ENCODE data around the gene TAS1R1.
A peak's percentile ranks its signal among the peaks of the same experiment; 100 is the strongest.
"Not testable (repeated sequence)": the region's sequence is repeated elsewhere in the genome, so short reads cannot be mapped to it uniquely, and the experiment has no call there.

TAS1R1 gene

DNA sequence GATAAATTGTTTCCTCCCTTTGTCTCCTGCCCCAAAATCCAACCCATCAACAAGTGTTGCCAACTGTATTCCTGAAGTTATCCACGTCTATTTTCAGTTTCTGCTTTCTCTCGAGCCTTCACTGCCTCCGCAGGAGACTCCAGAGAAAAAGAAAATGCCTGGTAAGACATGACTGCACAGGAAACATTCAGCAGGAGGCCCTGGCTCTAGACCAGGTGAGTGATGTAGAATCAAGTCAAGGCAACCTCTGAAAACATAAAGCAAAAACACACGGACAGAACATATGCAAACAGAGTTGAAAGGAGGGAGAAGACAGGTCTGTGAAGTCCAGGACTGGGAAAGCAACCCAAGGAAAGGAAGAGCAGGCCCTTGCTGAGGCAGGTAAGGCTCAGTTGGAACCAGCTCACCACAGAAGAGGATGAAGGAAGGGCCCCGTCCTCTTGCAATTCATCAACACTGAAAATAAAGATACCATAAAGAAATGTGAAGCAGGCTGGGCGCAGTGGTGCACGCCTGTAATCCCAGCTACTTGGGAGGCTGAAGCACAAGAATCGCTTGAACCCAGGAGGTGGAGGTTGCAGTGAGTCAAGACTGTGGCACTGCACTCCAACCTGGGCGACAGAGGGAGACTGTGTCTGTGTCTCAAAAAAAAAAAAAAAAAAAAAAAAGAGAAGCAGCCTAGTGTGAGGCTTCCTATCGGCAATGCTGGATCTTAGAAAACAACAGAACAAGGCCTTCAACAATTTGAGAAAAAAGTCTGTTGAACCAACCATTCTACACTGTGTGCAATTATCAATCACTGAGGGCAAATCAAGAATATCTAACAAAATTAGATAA is 9.6 kb upstream of the TAS1R1 start:
- TF ChIP-seq, protein P1, sequence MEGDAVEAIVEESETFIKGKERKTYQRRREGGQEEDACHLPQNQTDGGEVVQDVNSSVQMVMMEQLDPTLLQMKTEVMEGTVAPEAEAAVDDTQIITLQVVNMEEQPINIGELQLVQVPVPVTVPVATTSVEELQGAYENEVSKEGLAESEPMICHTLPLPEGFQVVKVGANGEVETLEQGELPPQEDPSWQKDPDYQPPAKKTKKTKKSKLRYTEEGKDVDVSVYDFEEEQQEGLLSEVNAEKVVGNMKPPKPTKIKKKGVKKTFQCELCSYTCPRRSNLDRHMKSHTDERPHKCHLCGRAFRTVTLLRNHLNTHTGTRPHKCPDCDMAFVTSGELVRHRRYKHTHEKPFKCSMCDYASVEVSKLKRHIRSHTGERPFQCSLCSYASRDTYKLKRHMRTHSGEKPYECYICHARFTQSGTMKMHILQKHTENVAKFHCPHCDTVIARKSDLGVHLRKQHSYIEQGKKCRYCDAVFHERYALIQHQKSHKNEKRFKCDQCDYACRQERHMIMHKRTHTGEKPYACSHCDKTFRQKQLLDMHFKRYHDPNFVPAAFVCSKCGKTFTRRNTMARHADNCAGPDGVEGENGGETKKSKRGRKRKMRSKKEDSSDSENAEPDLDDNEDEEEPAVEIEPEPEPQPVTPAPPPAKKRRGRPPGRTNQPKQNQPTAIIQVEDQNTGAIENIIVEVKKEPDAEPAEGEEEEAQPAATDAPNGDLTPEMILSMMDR (IDR thresholded peaks at IDR 0.05; ENCODE audit: control insufficient read depth, extremely low read depth, insufficient read depth), result no peak
- no peak overlapping the region for H3K4me3 ChIP-seq (ENCODE audit: low read depth, low read length)
- DNase-seq (ENCODE audit: low read depth), result no peak

- no peak overlapping the region for H3K4me3 ChIP-seq (ENCODE audit: low read depth, low read length)
- no peak for DNase-seq (ENCODE audit: low read depth)
- TF ChIP-seq, protein P1 (IDR thresholded peaks at IDR 0.05; ENCODE audit: control insufficient read depth, extremely low read depth, insufficient read depth), result no peak
Observed at GRCh38 chr1:6546326-6546725, 8.8 kb upstream of the TAS1R1 start.

- no peak overlapping the region for H3K4me3 ChIP-seq (ENCODE audit: low read depth, low read length)
- TF ChIP-seq, protein P1 (IDR thresholded peaks at IDR 0.05; ENCODE audit: control insufficient read depth, extremely low read depth, insufficient read depth), result no peak
- no peak for DNase-seq (ENCODE audit: low read depth)
Observed at GRCh38 chr1:6547301-6547700, 7.8 kb upstream of the TAS1R1 start.

DNA sequence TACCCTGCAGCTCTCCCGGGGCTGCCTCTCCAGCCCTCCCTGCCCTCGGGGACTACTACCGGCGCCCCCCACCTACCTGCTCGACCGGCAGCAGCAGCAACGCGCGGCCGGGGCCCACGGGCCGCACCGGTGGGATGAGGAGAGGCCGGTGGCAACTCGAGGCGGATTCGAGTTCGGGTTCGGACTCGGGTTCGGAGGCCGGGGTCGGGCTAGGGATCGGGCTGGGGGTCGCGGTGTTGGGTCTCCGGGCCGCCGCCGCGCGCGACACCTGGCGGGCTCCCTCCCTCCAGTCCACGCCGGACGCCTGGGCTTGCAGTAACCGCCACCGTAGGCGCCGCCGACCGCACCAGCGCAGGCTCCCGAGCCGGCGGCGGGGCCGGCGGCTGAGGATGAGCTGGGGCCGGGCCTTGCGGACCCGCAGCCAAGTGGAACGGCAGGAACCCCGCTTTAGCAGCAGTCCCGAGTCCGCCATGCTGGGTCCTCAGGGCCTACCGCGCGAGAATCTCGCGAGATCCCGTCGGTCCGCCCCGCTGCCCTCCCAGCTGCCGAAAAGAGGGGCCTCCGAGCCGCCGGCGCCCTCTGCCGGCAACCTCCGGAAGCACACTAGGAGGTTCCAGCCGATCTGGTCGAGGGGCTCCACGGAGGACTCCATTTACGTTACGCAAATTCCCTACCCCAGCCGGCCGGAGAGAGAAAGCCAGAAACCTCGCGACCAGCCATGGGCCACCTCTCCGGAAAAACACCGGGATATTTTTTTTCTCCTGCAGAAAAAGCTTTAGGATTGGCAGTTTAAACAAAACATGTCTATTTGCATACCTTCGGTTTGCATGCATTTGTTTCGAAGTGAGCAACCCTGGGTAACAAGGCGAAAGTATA is 838 bp upstream of the TAS1R1 start, which contains the start of gene NOL9:
TSS of gene NOL9 (minus strand) at position 483 of the 876 bp plus-strand sequence. CDS start at position 472, 11 bp downstream.
- H3K4me3 ChIP-seq (ENCODE audit: low read depth, low read length), result peak within 1 kb of the TSS; percentile 88
- TF ChIP-seq, protein P1 (IDR thresholded peaks at IDR 0.05; ENCODE audit: control insufficient read depth, extremely low read depth, insufficient read depth), result peak; percentile 92
- peak; percentile 58 for DNase-seq (ENCODE audit: low read depth)

DNA sequence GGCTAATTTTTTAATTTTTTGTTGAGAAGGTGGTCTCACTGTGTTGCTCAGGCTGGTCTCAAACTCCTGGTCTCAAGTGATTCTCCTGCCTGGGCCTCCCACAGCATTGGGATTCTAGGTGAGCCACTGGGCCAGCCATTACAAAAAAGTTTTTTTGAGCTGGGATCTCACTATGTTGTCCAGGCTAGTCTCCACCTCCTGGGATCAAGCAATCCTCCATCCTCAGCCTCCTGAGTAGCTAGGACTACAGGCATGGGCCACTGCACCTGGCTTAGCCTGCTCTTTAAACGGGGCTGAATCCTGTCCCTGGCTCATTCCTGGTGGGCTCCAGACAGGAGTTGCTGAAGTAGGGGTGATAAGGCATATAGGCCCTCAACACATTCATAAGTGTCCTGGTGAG is 2.5 kb downstream of the TAS1R1 start:
- no peak for DNase-seq (ENCODE audit: low read depth)
- TF ChIP-seq, protein P1 (IDR thresholded peaks at IDR 0.05; ENCODE audit: control insufficient read depth, extremely low read depth, insufficient read depth), result no peak
- H3K4me3 ChIP-seq (ENCODE audit: low read depth, low read length), result no peak overlapping the region

- not testable (repeated sequence) for DNase-seq (ENCODE audit: low read depth); H3K4me3 ChIP-seq (ENCODE audit: low read depth, low read length)
Observed at GRCh38 chr1:6559161-6559560, 4.1 kb downstream of the TAS1R1 start.

DNA sequence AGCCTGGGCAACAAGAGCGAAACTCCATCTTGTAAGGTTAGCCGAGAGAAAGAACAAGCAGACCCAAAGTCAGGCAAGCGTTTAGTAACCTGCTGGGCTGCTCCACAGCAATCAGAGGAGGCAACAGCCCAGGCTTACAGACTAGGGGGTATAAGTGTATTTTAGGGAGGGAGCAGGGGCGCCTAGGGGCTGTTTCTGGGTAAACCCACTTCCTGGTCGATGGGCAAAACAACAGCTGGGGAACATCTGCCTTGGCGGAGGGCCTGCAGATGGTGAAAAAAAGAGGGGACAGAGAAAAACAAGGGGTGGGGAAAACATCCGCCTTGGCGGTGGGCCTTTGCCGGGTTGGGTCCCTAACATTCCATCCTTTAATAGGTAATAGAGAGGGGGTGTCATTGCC is 5.2 kb downstream of the TAS1R1 start:
- no peak for DNase-seq (ENCODE audit: low read depth)
- TF ChIP-seq, protein P1 (IDR thresholded peaks at IDR 0.05; ENCODE audit: control insufficient read depth, extremely low read depth, insufficient read depth), result no peak
- H3K4me3 ChIP-seq (ENCODE audit: low read depth, low read length), result no peak overlapping the region

All from LNCaP clone FGC (cell line).